Measurements from ENCODE around the gene SLC9B1. TPM values are rescaled to one million over a fixed set of nuclear protein-coding genes. Genes with fewer than 3 reads are reported as not detected.
"Not testable (repeated sequence)": the region's sequence is repeated elsewhere in the genome, so short reads cannot be mapped to it uniquely, and the experiment has no call there.

Gene SLC9B1
- total and polyA plus RNA-seq, 8 donors = 0.23 to 1.0 (median 0.44) TPM

DNA sequence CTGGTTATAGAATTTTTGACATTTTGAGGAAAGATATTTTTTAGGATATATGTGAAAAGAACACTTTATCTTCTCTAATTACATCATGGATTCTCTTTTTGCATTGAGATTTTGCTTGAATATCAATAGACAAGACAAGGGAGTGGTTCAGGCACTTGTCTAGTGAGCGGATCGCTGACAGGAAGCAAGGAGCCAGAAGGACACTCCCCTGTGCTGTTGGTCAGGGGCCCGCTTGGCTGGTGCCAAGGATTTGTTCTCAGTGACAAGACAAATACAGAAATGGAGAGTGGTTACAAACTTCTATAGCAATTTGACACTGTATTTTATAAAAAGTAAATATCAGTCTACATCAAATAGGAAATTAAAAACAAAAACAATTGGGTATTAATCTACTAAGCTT, 60.0 kb downstream of the SLC9B1 start:
- Histone ChIP-seq H3K4me3 (no peak overlapping the region), H3K9me3 (no peaks in the 10 kb centered on the region), H3K36me3 (no peaks in the 10 kb centered on the region), H3K27ac (no peak overlapping the region), H3K4me1 (no peaks in the 10 kb centered on the region), H3K27me3 (no peaks in the 10 kb centered on the region)
- 79 to 80% methylated on average over 3 of the region's 3 CpGs for WGBS, 2 donors
- intact Hi-C loops (cut with DNase I) = no loop called here
- no peak for DNase-seq
- no peak for ATAC-seq
- TF ChIP-seq, protein P1, sequence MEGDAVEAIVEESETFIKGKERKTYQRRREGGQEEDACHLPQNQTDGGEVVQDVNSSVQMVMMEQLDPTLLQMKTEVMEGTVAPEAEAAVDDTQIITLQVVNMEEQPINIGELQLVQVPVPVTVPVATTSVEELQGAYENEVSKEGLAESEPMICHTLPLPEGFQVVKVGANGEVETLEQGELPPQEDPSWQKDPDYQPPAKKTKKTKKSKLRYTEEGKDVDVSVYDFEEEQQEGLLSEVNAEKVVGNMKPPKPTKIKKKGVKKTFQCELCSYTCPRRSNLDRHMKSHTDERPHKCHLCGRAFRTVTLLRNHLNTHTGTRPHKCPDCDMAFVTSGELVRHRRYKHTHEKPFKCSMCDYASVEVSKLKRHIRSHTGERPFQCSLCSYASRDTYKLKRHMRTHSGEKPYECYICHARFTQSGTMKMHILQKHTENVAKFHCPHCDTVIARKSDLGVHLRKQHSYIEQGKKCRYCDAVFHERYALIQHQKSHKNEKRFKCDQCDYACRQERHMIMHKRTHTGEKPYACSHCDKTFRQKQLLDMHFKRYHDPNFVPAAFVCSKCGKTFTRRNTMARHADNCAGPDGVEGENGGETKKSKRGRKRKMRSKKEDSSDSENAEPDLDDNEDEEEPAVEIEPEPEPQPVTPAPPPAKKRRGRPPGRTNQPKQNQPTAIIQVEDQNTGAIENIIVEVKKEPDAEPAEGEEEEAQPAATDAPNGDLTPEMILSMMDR (IDR thresholded peaks at IDR 0.05) = no peak
- FAIRE-seq = no peak

- no peak overlapping the region for H3K27ac ChIP-seq
- H3K9me3 ChIP-seq = no peaks in the 10 kb centered on the region
- WGBS, 2 donors = 48 to 54% methylated on average over 3 of the region's 3 CpGs
- TF ChIP-seq, protein P1 (IDR thresholded peaks at IDR 0.05) = no peak
- no peaks in the 10 kb centered on the region for H3K36me3 ChIP-seq
- H3K4me1 ChIP-seq = no peaks in the 10 kb centered on the region
- H3K4me3 ChIP-seq = no peak overlapping the region
- ATAC-seq = no peak
- no peak for FAIRE-seq
- intact Hi-C loops (cut with DNase I) = no loop called here
- no peaks in the 10 kb centered on the region for H3K27me3 ChIP-seq
- DNase-seq = no peak
Observed at GRCh38 chr4:102945066-102945465, 74.4 kb downstream of the SLC9B1 start.

GRCh38 chr4:102938063-102938462, 81.4 kb downstream of the SLC9B1 start:
- intact Hi-C loops (cut with DNase I); H3K4me3 ChIP-seq; H3K27ac ChIP-seq; ATAC-seq; H3K36me3 ChIP-seq; DNase-seq; H3K27me3 ChIP-seq; H3K9me3 ChIP-seq; H3K4me1 ChIP-seq; FAIRE-seq: not testable (repeated sequence)
- 71 to 89% methylated on average over 2 of the region's 2 CpGs for WGBS, 2 donors

DNA sequence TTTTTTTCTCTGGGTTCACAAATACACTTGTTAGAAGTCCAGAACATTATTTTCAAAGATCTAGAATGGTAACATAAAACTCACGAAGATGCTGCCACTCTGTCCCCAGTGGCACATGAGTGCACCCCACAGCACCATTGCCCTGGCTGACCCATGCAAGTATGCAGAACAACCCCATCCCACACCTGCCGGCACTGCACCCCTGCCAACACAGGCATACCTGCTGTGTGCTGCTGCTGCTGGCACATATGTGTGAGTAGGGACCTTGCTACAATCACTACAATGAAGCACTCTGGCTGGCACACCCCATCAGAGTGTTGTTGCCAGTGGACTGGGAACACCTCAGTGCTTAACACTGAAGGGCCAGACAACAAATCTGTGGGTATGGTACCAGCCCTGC, 83.8 kb downstream of the SLC9B1 start:
- DNase-seq = no peak
- intact Hi-C loops (cut with DNase I) = no loop called here

DNA sequence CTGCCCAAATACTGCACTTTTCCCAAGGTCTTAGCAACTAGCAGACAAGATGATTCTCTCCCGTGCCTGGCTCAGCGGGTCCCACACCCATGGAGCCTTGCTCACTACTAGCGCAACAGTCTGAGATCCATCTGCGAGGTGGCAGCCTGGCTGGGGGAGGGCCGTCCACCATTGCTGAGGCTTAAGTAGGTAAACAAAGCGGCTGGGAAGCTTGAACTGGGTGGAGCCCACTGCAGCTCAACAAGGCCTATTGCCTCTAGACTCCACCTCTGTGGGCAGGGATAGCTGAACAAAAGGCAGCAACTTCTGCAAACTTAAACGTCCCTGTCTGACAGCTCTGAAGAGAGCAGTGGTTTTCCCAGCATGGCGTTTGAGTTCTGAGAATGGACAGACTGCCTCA, 99.8 kb downstream of the SLC9B1 start:
- H3K36me3 ChIP-seq; H3K4me3 ChIP-seq; H3K9me3 ChIP-seq; H3K27me3 ChIP-seq; ATAC-seq; H3K27ac ChIP-seq; H3K4me1 ChIP-seq; FAIRE-seq; intact Hi-C loops (cut with DNase I): not testable (repeated sequence)
- peak in 1 of 6 donors; percentile 26 for DNase-seq
- 69 to 80% methylated on average over 8 of the region's 8 CpGs for WGBS, 2 donors

More for the DNA sequence above, 83.8 kb downstream of the SLC9B1 start:
- Histone ChIP-seq H3K27ac (no peak overlapping the region), H3K9me3 (no peaks in the 10 kb centered on the region), H3K4me1 (no peaks in the 10 kb centered on the region), H3K27me3 (no peaks in the 10 kb centered on the region), H3K4me3 (no peak overlapping the region), H3K36me3 (no peaks in the 10 kb centered on the region)
- TF ChIP-seq, protein P1 (IDR thresholded peaks at IDR 0.05) = no peak
- FAIRE-seq (no peak), ATAC-seq (no peak)
- 84 to 95% methylated on average over 2 of the region's 2 CpGs for WGBS, 2 donors

- H3K9me3 ChIP-seq = no peaks in the 10 kb centered on the region
- WGBS, 2 donors = 84 to 91% methylated on average over 3 of the region's 3 CpGs
- H3K4me1 ChIP-seq = no peaks in the 10 kb centered on the region
- TF ChIP-seq, protein P1 (IDR thresholded peaks at IDR 0.05) = no peak
- H3K27ac ChIP-seq = no peak overlapping the region
- intact Hi-C loops (cut with DNase I) = no loop called here
- no peak for DNase-seq
- FAIRE-seq = no peak
- ATAC-seq = no peak
- H3K36me3 ChIP-seq = no peaks in the 10 kb centered on the region
- H3K27me3 ChIP-seq = no peaks in the 10 kb centered on the region
- no peak overlapping the region for H3K4me3 ChIP-seq
Observed at GRCh38 chr4:102918859-102919258, 100.6 kb downstream of the SLC9B1 start.
